ENCODE data around the gene FBXL2. TPM values are rescaled to one million over a fixed set of nuclear protein-coding genes. Genes with fewer than 3 reads are reported as not detected.

The FBXL2 gene
- total and polyA plus RNA-seq, 2 of the 8 experiments (the other 6 are each of a cell fraction or from before 2014, with no cell fraction given) = 3.1 to 5.4 TPM

GRCh38 chr3:33250712-33251111 is 26.5 kb upstream of the FBXL2 start (continued):
- no peak for TF ChIP-seq HDAC6 (IDR thresholded peaks at IDR 0.05; ENCODE audit: low read depth, low read length)
- no peak for TF ChIP-seq TBP (IDR thresholded peaks at IDR 0.05; ENCODE audit: low read depth, low read length)
- TF ChIP-seq BCL11A (IDR thresholded peaks at IDR 0.05; ENCODE audit: low read depth in 2 of 2, low read length in 2 of 2) = no peak

All from H1 (cell line).